Measurements from ENCODE around the gene PAK3.

The PAK3 gene

GRCh38 chrX:111095974-111096895, at the start of gene PAK3:
PAK3 (plus strand) TSS chrX:111096191; CDS start chrX:111123104, 26,913 bp downstream.
- DNase-seq (ENCODE audit: low read depth), result no peak

DNA sequence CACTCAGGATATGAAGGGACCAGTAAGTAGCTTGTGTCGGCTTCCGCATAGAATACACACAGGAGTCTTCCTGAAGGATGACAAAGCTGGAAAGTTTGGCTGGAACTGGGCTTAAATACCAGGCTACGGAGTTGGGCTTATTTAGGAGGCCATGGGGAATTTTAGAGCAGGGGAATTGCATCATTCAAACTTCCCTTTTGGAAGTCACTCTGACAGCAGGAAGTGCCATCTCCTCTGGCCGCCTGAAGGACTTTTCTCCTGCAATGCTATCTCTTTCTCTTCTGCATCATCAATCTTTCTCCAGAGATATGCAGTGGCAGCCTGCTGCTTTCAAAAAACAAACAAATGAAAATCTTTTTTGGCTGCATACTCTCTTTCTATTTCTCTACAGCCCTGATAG, 48.4 kb upstream of the PAK3 start:
- DNase-seq (ENCODE audit: low read depth), result no peak

- no peak for DNase-seq (ENCODE audit: low read depth)
These were observed 43.5 kb upstream of the PAK3 start for GRCh38 chrX:111052478-111052877.

- DNase-seq (ENCODE audit: low read depth), result no peak
These were observed 24.3 kb upstream of the PAK3 start for GRCh38 chrX:111071542-111072277.

DNA sequence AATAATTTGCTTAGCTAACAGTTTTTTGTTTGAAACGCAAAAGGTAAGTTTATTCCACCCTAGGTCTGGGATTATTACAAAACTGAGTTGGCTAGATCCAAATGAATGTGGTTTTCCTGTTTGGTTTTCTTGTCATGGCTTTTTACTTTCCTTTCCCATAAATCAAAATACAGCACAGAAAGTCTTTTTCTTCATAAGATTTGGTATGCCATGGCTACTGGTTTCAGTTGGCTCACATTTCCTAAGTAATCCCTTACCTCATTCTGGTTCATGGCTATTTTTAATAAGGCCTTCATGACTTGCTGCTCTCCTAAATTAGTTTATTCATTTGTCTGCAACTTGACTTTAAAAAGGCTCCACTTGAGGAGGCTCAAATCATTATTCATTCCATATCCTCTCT, 12.9 kb upstream of the PAK3 start:
- no peak for DNase-seq (ENCODE audit: low read depth)

DNA sequence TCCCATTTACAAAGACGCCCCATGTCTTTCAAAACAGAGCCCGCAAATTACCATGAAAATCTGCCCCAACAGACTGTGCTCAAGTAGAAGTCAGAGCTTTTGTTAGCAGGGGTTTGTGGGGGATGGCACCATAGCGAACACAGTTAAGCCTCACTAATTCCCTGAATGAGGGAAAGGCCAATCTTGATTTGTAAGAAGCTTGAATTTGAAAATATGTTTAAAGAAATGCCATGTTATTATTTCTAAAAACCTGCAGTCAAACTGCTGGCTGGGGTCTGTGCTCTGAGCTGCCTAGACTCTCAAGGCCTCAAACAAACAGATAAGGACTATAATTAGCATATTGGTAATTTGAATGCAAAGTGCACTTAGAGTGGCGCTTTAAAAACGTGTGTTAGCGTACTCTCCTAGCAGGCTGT, 9.4 kb upstream of the PAK3 start:
- DNase-seq (ENCODE audit: low read depth), result no peak

GRCh38 chrX:111088628-111089027, 7.4 kb upstream of the PAK3 start:
- no peak for DNase-seq (ENCODE audit: low read depth)

- no peak for DNase-seq (ENCODE audit: low read depth)
These were observed 5.5 kb upstream of the PAK3 start for GRCh38 chrX:111090458-111090857.

DNA sequence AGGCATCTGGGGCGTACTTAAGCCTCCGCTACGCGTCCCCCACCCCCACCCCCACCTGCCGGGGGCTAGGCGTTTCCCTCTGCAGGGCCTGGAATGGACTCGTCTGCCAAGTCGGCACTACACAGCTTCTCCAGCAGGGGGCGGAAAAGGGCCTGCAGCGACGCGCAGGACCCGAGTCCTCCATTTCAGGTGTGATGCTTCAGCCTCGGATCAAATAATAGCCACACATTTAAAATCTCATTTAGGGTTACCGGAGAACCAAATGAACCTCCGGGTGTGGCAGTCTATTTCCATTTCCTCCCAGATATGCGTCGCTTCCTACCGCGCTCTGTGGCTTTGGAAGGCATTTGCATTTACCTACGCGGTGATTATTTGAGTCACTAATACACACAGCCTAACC, 2.9 kb downstream of the PAK3 start:
- DNase-seq (ENCODE audit: low read depth), result peak; percentile 40

- DNase-seq (ENCODE audit: low read depth), result peak; percentile 7
These were observed 4.2 kb downstream of the PAK3 start for GRCh38 chrX:111100191-111100590.

GRCh38 chrX:111101580-111101979, 5.6 kb downstream of the PAK3 start:
- DNase-seq (ENCODE audit: low read depth), result no peak

- DNase-seq (ENCODE audit: low read depth), result no peak
These were observed 6.6 kb downstream of the PAK3 start for GRCh38 chrX:111102636-111103035.

- no peak for DNase-seq (ENCODE audit: low read depth)
These were observed 7.3 kb downstream of the PAK3 start for GRCh38 chrX:111103246-111103645.

DNA sequence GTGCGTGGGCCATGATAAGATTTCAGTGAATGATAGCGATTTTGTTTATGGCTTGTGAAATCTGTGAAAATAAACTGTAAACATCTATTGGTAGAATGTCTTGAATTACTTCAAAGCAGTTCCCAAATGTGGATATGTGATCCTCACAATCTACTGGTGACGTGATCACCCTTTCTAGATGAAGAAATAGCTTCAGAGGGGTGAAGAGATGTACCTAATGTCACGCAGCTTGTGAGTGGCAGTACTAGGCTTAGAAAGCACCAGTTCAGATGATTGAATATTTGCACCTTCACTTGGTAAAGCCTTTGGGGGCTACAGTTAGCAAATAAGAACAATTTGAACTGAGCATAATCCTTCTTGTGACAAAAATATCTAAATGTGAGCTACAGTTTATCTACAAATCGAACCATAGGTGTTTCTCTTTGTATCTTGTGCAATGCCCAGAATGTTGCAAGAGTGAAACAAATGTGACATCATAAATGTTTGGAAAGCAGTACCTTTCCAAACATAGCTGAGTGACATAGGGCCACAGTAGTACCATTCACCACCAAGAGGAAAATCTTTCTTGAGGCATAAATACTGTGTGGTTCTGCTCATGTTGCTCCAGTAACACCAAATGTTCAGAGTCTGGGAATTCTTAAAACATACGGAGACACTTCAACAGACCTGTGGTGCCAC, 14.2 kb downstream of the PAK3 start:
- no peak for DNase-seq (ENCODE audit: low read depth)

GRCh38 chrX:111114806-111115205, 18.8 kb downstream of the PAK3 start:
- no peak for DNase-seq (ENCODE audit: low read depth)

GRCh38 chrX:111116666-111117065, 20.7 kb downstream of the PAK3 start:
- no peak for DNase-seq (ENCODE audit: low read depth)

- no peak for DNase-seq (ENCODE audit: low read depth)
These were observed 23.4 kb downstream of the PAK3 start for GRCh38 chrX:111119341-111119740.

DNA sequence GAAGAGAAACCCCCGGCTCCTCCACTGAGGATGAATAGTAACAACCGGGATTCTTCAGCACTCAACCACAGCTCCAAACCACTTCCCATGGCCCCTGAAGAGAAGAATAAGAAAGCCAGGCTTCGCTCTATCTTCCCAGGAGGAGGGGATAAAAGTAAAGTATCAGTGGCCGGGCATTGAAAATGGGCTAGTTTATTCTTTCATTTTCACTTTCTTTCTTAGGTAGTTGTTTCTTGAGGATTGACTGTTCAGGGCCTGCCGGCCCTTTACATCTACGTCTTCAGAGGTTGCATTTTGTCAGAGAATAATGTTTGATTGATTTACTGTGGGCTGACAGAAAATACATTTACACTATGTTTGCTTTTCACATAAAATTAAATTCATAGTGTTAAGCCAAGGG, 27.1 kb downstream of the PAK3 start:
- DNase-seq (ENCODE audit: low read depth), result no peak

- no peak for DNase-seq (ENCODE audit: low read depth)
These were observed 27.7 kb downstream of the PAK3 start for GRCh38 chrX:111123606-111124179.

GRCh38 chrX:111124418-111124817, 28.4 kb downstream of the PAK3 start:
- DNase-seq (ENCODE audit: low read depth), result no peak

DNA sequence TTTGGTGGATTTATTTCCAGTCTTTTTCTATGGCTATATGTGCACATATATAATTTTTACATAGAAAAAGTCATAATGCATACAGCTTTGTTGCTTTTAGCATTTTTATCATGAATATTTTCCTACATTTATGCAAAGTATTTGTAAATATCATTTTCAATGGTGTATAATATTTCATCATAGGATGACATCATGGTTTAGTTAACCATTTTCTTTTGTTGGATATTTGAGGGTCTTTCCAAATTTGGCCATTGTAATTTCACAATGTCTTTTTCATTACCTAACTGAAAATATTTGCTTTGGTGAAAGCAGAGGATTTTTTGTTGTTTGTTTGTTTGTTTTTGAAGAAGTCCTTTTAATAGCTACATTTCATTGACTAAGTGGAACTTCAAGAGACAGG, 31.0 kb downstream of the PAK3 start:
- DNase-seq (ENCODE audit: low read depth), result no peak

- no peak for DNase-seq (ENCODE audit: low read depth)
These were observed 33.9 kb downstream of the PAK3 start for GRCh38 chrX:111129921-111130320.

All from activated T-cell treated with anti-CD3 and anti-CD28 coated beads for 24 hours (primary cell).